Thyroid gland (tissue), 4 donors: ENCODE data around the gene COL27A1. TPM values are rescaled to one million over a fixed set of nuclear protein-coding genes. Genes with fewer than 3 reads are reported as not detected.

Experiments
- DNase-seq, 2 donors: peaks; one replicate each; pipeline ENCODE4 v3.0.0-alpha.2; 2019
- H3K27ac ChIP-seq, 3 donors: fragments of 200-600 bp; sonication (generic); 1 replicate in 2 of 3; 2 replicates in 1 of 3; pipeline ENCODE4 v1.5.1; 2016 to 2019; ENCODE audit warnings: mild to moderate bottlenecking in 1 of 3, moderate library complexity in 1 of 3
- H3K27me3 ChIP-seq: fragments of 200-600 bp; sonication (generic); one replicate; pipeline ENCODE4 v1.5.1; 2019
- H3K36me3 ChIP-seq, 2 donors: fragments of 200-600 bp; sonication (generic); one replicate each; pipeline ENCODE4 v1.5.1; 2016 to 2019
- H3K4me1 ChIP-seq, 2 donors: fragments of 200-600 bp; sonication (generic); one replicate each; pipeline ENCODE4 v1.5.1; 2017 to 2019
- H3K4me3 ChIP-seq, 3 donors: fragments of 200-600 bp; sonication (generic); replicated peaks in 1 of 3; 1 replicate in 2 of 3; 2 replicates in 1 of 3; pipeline ENCODE4 v1.5.1; 2016; ENCODE audit warnings: mild to moderate bottlenecking in 1 of 3
- H3K9me3 ChIP-seq: fragments of 200-600 bp; sonication (generic); one replicate; pipeline ENCODE4 v1.5.1; 2017
- POLR2A ChIP-seq, 2 donors: fragments of 450-650 bp; IDR thresholded peaks; one replicate each; pipeline ENCODE4 v1.6.1; 2017; ENCODE audit warnings: antibody characterized with exemption in 2 of 2, mild to moderate bottlenecking in 2 of 2, moderate library complexity in 1 of 2
- WGBS, 2 donors: methylation state at CpG; one replicate each; pipeline ENCODE4 v1.1.5; 2017; 5-methylcytosine and 5-hydroxymethylcytosine counted together
- intact Hi-C: fragments of 100-400 bp; cut with DNase I; formaldehyde crosslinking; loops from one replicate; pipeline ENCODE4 v1.15.1; 2023
- total RNA-seq, 4 donors: library from RNA; depleted of rRNA; stranded (reverse); fragments of >200 nt; gene quantifications; one replicate each; pipeline ENCODE4 v1.2.3, GENCODE V29; 2016
- TF ChIP-seq, protein P1 (sequence below), 6 experiments: fragments of 200-600 bp in 3 of 6; fragments of 450-650 bp in 3 of 6; sonication (generic) in 3 of 6; IDR thresholded peaks; one replicate each; pipeline ENCODE4 v1.5.1; 2016 to 2019; ENCODE audit warnings: antibody characterized with exemption in 6 of 6, mild to moderate bottlenecking in 2 of 6, inconsistent platforms in 1 of 6, moderate library complexity in 1 of 6

COL27A1 gene
- total RNA-seq, 4 donors from 2014 or later = 6.7 to 32.5 (median 10.6) TPM

GRCh38 chr9:114347675-114348074 is 192.3 kb downstream of the COL27A1 start:
- peaks cover 0 to 12% of the 10 kb centered on the region in 2 donors for H3K4me1 ChIP-seq
- intact Hi-C loops = no loop called here

DNA sequence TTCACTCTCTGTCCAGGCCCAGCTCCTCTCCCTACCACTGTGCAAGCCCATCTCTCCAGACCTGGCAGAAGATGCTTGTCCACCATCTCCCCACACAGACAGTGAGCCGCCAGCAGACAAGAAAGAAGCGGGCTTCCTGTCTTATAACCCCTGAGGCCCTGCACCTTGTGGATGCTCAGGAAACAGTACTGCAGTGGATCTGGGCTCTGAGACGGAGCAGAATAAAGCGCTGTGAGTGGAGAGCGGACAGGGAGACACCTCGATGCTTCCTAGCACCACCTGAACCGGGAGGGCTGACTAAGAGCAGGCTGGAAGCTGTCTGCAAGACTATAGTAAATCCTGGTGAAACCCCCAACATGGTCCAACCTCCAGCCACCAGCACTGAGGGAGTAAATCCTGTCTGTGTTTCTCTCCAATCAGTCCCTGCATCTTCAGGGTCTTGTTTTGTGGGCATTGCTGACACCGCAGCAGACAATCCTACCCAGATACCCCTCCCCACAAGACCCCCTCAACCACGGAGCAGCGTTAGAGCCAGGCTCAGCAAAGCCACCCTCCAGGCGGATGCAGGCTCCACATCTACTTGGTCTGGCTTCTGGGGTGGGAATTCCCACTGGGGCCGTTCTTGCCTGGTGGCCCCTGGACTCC is 193.0 kb downstream of the COL27A1 start:
- peak overlapping the region in 2 of 3 donors; percentile 7 to 11 for H3K27ac ChIP-seq
- intact Hi-C loops = no loop called here
- TF ChIP-seq POLR2A (IDR thresholded peaks at IDR 0.05) = no peak
- TF ChIP-seq, protein P1, sequence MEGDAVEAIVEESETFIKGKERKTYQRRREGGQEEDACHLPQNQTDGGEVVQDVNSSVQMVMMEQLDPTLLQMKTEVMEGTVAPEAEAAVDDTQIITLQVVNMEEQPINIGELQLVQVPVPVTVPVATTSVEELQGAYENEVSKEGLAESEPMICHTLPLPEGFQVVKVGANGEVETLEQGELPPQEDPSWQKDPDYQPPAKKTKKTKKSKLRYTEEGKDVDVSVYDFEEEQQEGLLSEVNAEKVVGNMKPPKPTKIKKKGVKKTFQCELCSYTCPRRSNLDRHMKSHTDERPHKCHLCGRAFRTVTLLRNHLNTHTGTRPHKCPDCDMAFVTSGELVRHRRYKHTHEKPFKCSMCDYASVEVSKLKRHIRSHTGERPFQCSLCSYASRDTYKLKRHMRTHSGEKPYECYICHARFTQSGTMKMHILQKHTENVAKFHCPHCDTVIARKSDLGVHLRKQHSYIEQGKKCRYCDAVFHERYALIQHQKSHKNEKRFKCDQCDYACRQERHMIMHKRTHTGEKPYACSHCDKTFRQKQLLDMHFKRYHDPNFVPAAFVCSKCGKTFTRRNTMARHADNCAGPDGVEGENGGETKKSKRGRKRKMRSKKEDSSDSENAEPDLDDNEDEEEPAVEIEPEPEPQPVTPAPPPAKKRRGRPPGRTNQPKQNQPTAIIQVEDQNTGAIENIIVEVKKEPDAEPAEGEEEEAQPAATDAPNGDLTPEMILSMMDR (IDR thresholded peaks at IDR 0.05) = no peak
- DNase-seq = no peak
- no peaks in the 10 kb centered on the region for H3K27me3 ChIP-seq
- H3K4me3 ChIP-seq = no peak overlapping the region
- H3K36me3 ChIP-seq = peaks cover 25 to 52% of the 10 kb centered on the region in 2 donors
- peaks cover 0 to 12% of the 10 kb centered on the region in 2 donors for H3K4me1 ChIP-seq
- WGBS, 2 donors = 79 to 90% methylated on average over 7 to 12 of the region's 12 CpGs
- no peaks in the 10 kb centered on the region for H3K9me3 ChIP-seq

More at GRCh38 chr9:114347675-114348074, 192.3 kb downstream of the COL27A1 start:
- 86 to 88% methylated on average over 14 to 15 of the region's 15 CpGs for WGBS, 2 donors
- no peaks in the 10 kb centered on the region for H3K27me3 ChIP-seq
- no peak overlapping the region for H3K27ac ChIP-seq
- no peak overlapping the region for H3K4me3 ChIP-seq
- TF ChIP-seq, protein P1 (IDR thresholded peaks at IDR 0.05) = no peak
- no peak for TF ChIP-seq POLR2A (IDR thresholded peaks at IDR 0.05)
- DNase-seq = no peak
- H3K36me3 ChIP-seq = peaks cover 25 to 53% of the 10 kb centered on the region in 2 donors
- no peaks in the 10 kb centered on the region for H3K9me3 ChIP-seq

GRCh38 chr9:114348906-114349482 is 193.7 kb downstream of the COL27A1 start:
- no peak overlapping the region for H3K4me3 ChIP-seq
- no peaks in the 10 kb centered on the region for H3K9me3 ChIP-seq
- H3K36me3 ChIP-seq = peaks cover 25 to 49% of the 10 kb centered on the region in 2 donors
- no peak for TF ChIP-seq POLR2A (IDR thresholded peaks at IDR 0.05)
- TF ChIP-seq, protein P1 (IDR thresholded peaks at IDR 0.05) = no peak
- WGBS, 2 donors = 31 to 45% methylated on average over 5 to 6 of the region's 9 CpGs
- peak; percentile 94 to 97 for DNase-seq
- intact Hi-C loops = no loop called here
- H3K4me1 ChIP-seq = peaks cover 0 to 12% of the 10 kb centered on the region in 2 donors
- no peaks in the 10 kb centered on the region for H3K27me3 ChIP-seq
- peak overlapping the region in 2 of 3 donors; percentile 7 to 11 for H3K27ac ChIP-seq

GRCh38 chr9:114349713-114350480 is 194.6 kb downstream of the COL27A1 start:
- DNase-seq = no peak

More at GRCh38 chr9:114349713-114350480, 194.6 kb downstream of the COL27A1 start:
- Histone ChIP-seq H3K36me3 (peaks cover 25 to 51% of the 10 kb centered on the region in 2 donors), H3K27ac (no peak overlapping the region), H3K4me1 (peaks cover 0 to 12% of the 10 kb centered on the region in 2 donors), H3K9me3 (no peaks in the 10 kb centered on the region), H3K27me3 (no peaks in the 10 kb centered on the region), H3K4me3 (no peak overlapping the region)
- intact Hi-C loops = no loop called here
- WGBS, 2 donors = 83 to 89% methylated on average over 10 of the region's 10 CpGs
- TF ChIP-seq POLR2A (IDR thresholded peaks at IDR 0.05) = no peak
- TF ChIP-seq, protein P1 (IDR thresholded peaks at IDR 0.05) = no peak
